Caco-2 (cell line): ENCODE results near the gene STX8. TPM values are rescaled to one million over a fixed set of nuclear protein-coding genes. Genes with fewer than 3 reads are reported as not detected.
"Not testable (repeated sequence)": the region's sequence is repeated elsewhere in the genome, so short reads cannot be mapped to it uniquely, and the experiment has no call there.

Experiments
- BruUV-seq: library from RNA; stranded (reverse); fragments of 400-500 nt; replicated peaks from 2 replicates; lab custom pipeline; 2021; lab: Mats Ljungman, UMichigan
- CTCF ChIA-PET: fragments of 300-600 bp; sonication (Branson Sonifier 250); formaldehyde crosslinking; loops from one replicate; lab custom pipeline; 2022; ENCODE audit warnings: antibody characterized with exemption; lab: Charles Lee
- POLR2A ChIA-PET: fragments of 300-600 bp; sonication (Branson Sonifier 250); formaldehyde crosslinking; loops from one replicate; lab custom pipeline; 2022; ENCODE audit warnings: antibody characterized with exemption; lab: Charles Lee
- DNase-seq, 2 experiments: peaks; one replicate each; pipeline versions ENCODE4 v3.0.0 to v3.0.0-alpha.2; 2020 to 2022
- H3K27me3 ChIP-seq: replicated peaks from 2 replicates; pipeline ENCODE4 v1.6.0; 2011; ENCODE audit warnings: low read length; ENCODE audit not compliant: control insufficient read depth, insufficient read depth
- H3K36me3 ChIP-seq: 2 replicates; pipeline ENCODE4 v1.5.1; 2011; ENCODE audit warnings: low read length; ENCODE audit not compliant: control insufficient read depth, insufficient read depth
- H3K4me1 ChIP-seq: fragments of 250-450 bp; sonication (Bioruptor Pico); 2 replicates; pipeline ENCODE4 v1.5.1; 2020; ENCODE audit warnings: mild to moderate bottlenecking
- H3K4me3 ChIP-seq: 2 replicates; pipeline ENCODE4 v1.5.1; 2011; ENCODE audit warnings: low read depth, mild to moderate bottlenecking, control low read depth, low read length
- H3K9me3 ChIP-seq: fragments of 250-450 bp; sonication (Bioruptor Pico); 2 replicates; pipeline ENCODE4 v1.5.1; 2020; ENCODE audit warnings: mild to moderate bottlenecking, moderate library complexity
- H3K27ac Mint-ChIP-seq: one replicate; pipeline ENCODE4 v1.8.0; 2022; ENCODE audit warnings: mixed read lengths; ENCODE audit not compliant: unreplicated experiment
- H3K27me3 Mint-ChIP-seq: one replicate; pipeline ENCODE4 v1.8.0; 2022; ENCODE audit warnings: mixed read lengths; ENCODE audit not compliant: insufficient read depth, unreplicated experiment
- H3K36me3 Mint-ChIP-seq: one replicate; pipeline ENCODE4 v1.8.0; 2022; ENCODE audit warnings: mild to moderate bottlenecking, mixed read lengths; ENCODE audit not compliant: insufficient read depth, unreplicated experiment
- H3K4me1 Mint-ChIP-seq: one replicate; pipeline ENCODE4 v1.8.0; 2022; ENCODE audit warnings: low read depth, mixed read lengths; ENCODE audit not compliant: unreplicated experiment
- H3K4me3 Mint-ChIP-seq: one replicate; pipeline ENCODE4 v1.8.0; 2022; ENCODE audit warnings: mild to moderate bottlenecking, moderate library complexity, mixed read lengths; ENCODE audit not compliant: unreplicated experiment
- H3K9me3 Mint-ChIP-seq: one replicate; pipeline ENCODE4 v1.8.0; 2022; ENCODE audit warnings: mixed read lengths; ENCODE audit not compliant: unreplicated experiment
- CTCF ChIP-seq, 2 experiments: fragments of 200-600 bp in 1 of 2; IDR thresholded peaks; 1 replicate in 1 of 2; 2 replicates in 1 of 2; pipeline versions ENCODE4 v1.5.1 to v1.8.0; 2011 to 2022; ENCODE audit warnings: antibody characterized with exemption in 1 of 2, control low read depth in 1 of 2, inconsistent platforms in 1 of 2, low read depth in 1 of 2, low read length in 1 of 2, mild to moderate bottlenecking in 1 of 2, moderate library complexity in 1 of 2; ENCODE audit not compliant: insufficient read depth in 1 of 2, severe bottlenecking in 1 of 2, unreplicated experiment in 1 of 2
- intact Hi-C: fragments of 100-400 bp; cut with micrococcal nuclease; formaldehyde crosslinking; loops from one replicate; pipeline ENCODE4 v1.10.0; 2022; ENCODE audit not compliant: unreplicated experiment
- total RNA-seq: library from RNA; stranded (reverse); gene quantifications from 2 replicates; pipeline ENCODE4 v1.2.3, GENCODE V29; 2022

Gene STX8
- total RNA-seq, 1 experiment from 2014 or later: 22.6 TPM

GRCh38 chr17:9259419-9259818 is 316.2 kb downstream of the STX8 start:
- H3K9me3 ChIP-seq: no peaks in the 10 kb centered on the region
- no peak for DNase-seq
- Mint-ChIP-seq H3K4me1 (peaks cover 15% of the 10 kb centered on the region), H3K27ac (no peak overlapping the region), H3K36me3 (no peaks in the 10 kb centered on the region), H3K27me3 (no peaks in the 10 kb centered on the region), H3K4me3 (no peak overlapping the region), H3K9me3 (no peaks in the 10 kb centered on the region)
- ChIA-PET CTCF (no interaction called here), POLR2A (no interaction called here)
- no peak for TF ChIP-seq CTCF (IDR thresholded peaks at IDR 0.05; ENCODE audit: insufficient read depth in 1 of 2, low read depth in 1 of 2, low read length in 1 of 2, severe bottlenecking in 1 of 2, unreplicated experiment in 1 of 2)
- intact Hi-C loops: no loop called here
- no peak overlapping the region for H3K4me3 ChIP-seq
- BruUV-seq: no TSS peak
- H3K4me1 ChIP-seq: no peaks in the 10 kb centered on the region
- H3K27me3 ChIP-seq: no peaks in the 10 kb centered on the region
- no peaks in the 10 kb centered on the region for H3K36me3 ChIP-seq

GRCh38 chr17:9258115-9259015 is 317.3 kb downstream of the STX8 start:
- no peaks in the 10 kb centered on the region for H3K36me3 Mint-ChIP-seq
- no TSS peak for BruUV-seq

GRCh38 chr17:9257630-9257965 is 318.0 kb downstream of the STX8 start:
- Mint-ChIP-seq H3K27ac (peak overlapping the region; percentile 24), H3K4me1 (peaks cover 15% of the 10 kb centered on the region)
- BruUV-seq, H3K36me3 Mint-ChIP-seq, H3K4me1 ChIP-seq, POLR2A ChIA-PET, H3K36me3 ChIP-seq, H3K4me3 ChIP-seq, DNase-seq, H3K27me3 Mint-ChIP-seq, H3K4me3 Mint-ChIP-seq, H3K9me3 ChIP-seq, intact Hi-C loops, H3K27me3 ChIP-seq, H3K9me3 Mint-ChIP-seq: not testable (repeated sequence)
- CTCF ChIA-PET: interaction anchor here (0.6 kb wide), 1 partner anchor 61 kb away, joined by 4 read pairs; no protein-coding TSS in a partner anchor

More at GRCh38 chr17:9258115-9259015, 317.3 kb downstream of the STX8 start:
- Mint-ChIP-seq H3K9me3 (no peaks in the 10 kb centered on the region), H3K4me1 (peaks cover 15% of the 10 kb centered on the region), H3K27ac (no peak overlapping the region), H3K27me3 (no peaks in the 10 kb centered on the region), H3K4me3 (no peak overlapping the region)
- no peak for TF ChIP-seq CTCF (IDR thresholded peaks at IDR 0.05; ENCODE audit: insufficient read depth in 1 of 2, low read depth in 1 of 2, low read length in 1 of 2, severe bottlenecking in 1 of 2, unreplicated experiment in 1 of 2)
- ChIA-PET POLR2A (no interaction called here), CTCF (interaction anchor here (0.6 kb wide), 1 partner anchor 61 kb away, joined by 4 read pairs; no protein-coding TSS in a partner anchor)
- Histone ChIP-seq H3K4me3 (no peak overlapping the region), H3K9me3 (no peaks in the 10 kb centered on the region), H3K36me3 (no peaks in the 10 kb centered on the region), H3K4me1 (no peaks in the 10 kb centered on the region), H3K27me3 (no peaks in the 10 kb centered on the region)
- intact Hi-C loops: no loop called here
- peak; percentile 23 to 37 for DNase-seq
